ENCODE results near the gene SKAP1. TPM values are rescaled to one million over a fixed set of nuclear protein-coding genes. Genes with fewer than 3 reads are reported as not detected.

Gene SKAP1
- total RNA-seq, 2 donors from 2014 or later, result 65.0 to 98.0 TPM

DNA sequence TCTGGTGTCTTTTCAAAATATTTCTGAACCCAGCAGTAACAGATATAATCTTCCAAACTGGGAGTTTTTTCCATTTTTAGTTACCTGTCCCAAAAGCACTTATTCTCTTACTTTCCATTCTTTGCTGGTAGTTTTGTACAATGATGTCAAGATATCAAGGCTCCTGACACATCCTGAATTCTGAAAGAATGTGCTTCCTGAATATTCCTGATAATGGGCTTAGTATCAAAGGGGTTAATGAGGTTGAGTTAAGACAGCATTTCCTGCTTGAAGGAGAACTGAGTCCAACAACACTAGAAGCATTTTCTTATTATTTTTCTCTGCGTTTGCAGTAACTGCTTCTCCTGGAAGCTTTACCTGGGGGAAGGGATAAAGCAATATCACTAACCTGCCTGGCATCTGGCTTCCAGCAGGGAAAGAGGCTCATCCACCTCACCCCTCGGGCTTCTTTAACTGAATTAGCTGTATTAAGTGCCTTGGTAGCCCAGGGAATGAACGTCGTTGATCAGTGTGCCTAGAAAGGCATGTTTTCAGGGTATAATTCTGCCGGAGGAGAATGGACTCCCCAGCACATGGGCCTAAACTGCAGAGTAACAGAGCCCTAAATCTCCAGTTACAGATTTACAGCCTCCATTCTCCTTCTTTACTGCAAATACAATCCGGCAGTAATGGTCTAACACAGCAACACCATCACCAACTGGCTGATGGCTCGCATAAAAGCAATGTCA is 188.1 kb downstream of the SKAP1 start:
- H3K27ac Mint-ChIP-seq, result peak overlapping the region in 1 of 2 donors; percentile 70
- ATAC-seq (no peak), DNase-seq (ENCODE audit: low spot score in 2 of 2) (no peak)
- H3K9me3 Mint-ChIP-seq, result no peaks in the 10 kb centered on the region
- peaks cover 0 to 6% of the 10 kb centered on the region in 2 donors for H3K36me3 Mint-ChIP-seq

DNA sequence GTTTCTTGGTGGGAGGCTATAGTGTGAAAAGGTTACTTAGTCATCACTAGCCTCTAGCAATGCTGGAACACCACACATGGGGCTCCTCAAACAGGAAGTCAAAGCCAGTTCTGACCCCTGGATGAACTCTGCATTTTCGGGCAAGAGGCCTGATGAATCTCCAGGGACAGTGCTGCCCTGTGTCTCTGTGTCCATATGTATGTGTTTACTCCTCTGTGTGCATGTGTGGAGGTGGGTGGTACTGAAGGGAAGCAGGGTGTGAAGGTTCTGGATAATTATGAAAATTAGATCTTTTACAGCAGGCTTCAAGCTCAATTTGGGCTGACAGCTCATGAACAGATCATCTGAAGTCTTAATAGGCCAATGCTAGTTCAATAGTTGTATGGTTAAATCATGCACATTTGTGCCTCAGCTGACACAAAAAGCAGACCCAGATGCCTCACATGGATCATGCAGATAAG is 188.9 kb downstream of the SKAP1 start:
- peak; percentile 61 to 82 for ATAC-seq
- H3K27ac Mint-ChIP-seq, result peak overlapping the region in 1 of 2 donors; percentile 70
- no peak for DNase-seq (ENCODE audit: low spot score in 2 of 2)

DNA sequence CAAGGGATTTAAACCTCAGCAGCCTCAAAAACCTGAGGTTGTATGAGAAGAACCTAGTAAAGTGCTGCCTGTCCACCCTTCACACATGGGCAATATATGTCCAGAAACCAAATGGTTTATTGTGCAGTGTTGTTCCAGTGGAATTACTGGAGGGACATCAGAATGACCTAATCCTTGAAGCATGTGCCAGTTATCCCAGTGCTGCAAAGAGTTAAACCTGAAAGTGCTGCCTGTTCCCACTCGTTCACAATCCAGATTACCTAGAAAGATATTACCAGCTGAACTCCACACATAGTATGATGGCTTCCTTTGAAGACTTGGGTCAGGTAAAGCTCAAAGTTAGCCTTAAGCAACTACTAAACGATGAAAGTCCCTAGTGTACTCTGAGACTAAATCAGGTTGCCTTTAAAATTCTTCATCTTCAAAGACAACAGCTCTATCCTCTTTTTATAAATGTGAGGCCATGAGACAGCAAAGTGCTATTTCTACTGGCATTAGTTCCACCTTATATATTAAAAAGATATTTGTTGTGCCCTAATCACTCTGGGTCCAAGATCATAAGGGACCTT is 189.4 kb downstream of the SKAP1 start:
- Mint-ChIP-seq H3K27ac (peak overlapping the region in 1 of 2 donors; percentile 70), H3K9me3 (no peaks in the 10 kb centered on the region), H3K36me3 (peaks cover 0 to 6% of the 10 kb centered on the region in 2 donors)
- ATAC-seq, result no peak
- no peak for DNase-seq (ENCODE audit: low spot score in 2 of 2)

More for the DNA sequence above, 188.9 kb downstream of the SKAP1 start:
- H3K36me3 Mint-ChIP-seq, result peaks cover 0 to 6% of the 10 kb centered on the region in 2 donors
- H3K9me3 Mint-ChIP-seq, result no peaks in the 10 kb centered on the region

DNA sequence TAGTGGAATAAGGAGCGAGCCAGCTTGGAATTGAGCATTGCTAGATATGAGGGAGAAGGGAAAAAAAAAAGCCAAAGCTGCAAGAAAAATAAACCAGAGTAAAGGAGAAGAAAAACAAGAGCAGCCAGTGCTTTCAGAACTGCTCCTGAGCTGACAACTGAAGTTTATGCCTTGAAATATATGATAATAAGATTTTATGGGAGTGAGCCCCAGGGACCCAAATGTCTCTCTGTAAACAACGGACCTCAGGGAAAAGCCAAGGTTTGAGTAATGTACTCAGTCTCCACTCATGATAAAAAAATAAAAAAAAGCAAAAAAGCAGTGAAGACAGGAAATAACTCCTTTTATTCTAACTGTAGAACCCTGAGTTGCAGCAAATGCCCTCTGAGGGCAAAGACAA is 189.9 kb downstream of the SKAP1 start:
- H3K9me3 Mint-ChIP-seq, result no peaks in the 10 kb centered on the region
- ATAC-seq (no peak), DNase-seq (ENCODE audit: low spot score in 2 of 2) (no peak)
- peaks cover 0 to 6% of the 10 kb centered on the region in 2 donors for H3K36me3 Mint-ChIP-seq
- no peak overlapping the region for H3K27ac Mint-ChIP-seq

DNA sequence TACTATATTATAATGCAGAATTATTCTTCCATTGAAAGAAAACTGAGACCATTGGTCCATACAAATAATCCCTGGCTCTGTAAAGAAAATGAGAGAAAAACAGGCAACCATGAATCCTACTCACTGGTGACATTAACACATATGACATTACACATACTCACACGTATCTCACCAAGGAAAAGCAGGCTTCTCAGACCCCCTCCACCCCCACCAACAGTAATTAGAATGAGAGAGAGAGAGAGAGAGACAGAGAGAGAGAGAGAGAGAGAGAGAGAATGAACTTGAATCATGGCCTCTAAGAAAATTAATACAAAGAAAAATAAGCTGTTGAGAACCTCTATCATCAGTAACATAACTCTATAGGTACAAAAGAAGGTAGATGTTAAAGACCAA is 190.4 kb downstream of the SKAP1 start:
- Mint-ChIP-seq H3K27ac (peak overlapping the region in 1 of 2 donors; percentile 5), H3K36me3 (peaks cover 0 to 6% of the 10 kb centered on the region in 2 donors), H3K9me3 (no peaks in the 10 kb centered on the region)
- DNase-seq (ENCODE audit: low spot score in 2 of 2), result no peak
- ATAC-seq, result no peak

DNA sequence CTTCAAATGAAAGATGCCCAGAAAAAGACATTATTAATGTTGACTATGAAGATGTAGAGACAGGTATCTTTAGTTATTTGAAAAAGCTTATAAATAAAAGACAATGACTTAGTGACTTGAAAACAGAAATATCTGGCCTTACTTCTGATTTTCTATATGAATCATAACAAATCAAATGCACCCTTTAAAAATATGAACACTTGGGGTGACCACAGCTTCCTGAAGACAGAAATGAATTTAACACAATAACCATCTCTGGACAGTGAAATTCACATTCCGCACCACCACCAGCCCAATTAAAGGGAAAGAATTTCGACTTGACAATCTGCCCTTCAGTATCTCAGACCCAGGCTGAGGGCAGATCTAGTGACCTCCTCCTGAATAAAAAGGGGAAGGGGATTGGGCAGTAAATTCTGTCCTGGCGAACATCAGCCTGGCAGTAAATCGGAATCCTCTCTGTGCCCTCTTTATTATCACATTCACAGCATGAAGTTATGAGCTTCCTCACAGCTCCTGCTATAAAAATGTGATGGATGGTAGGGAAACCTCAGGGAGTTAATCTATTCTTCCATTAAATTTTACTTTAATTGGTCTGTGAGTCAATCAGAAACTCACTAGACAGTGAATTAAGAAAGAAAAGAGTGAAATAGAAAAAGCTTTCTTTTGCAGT is 190.9 kb downstream of the SKAP1 start:
- Mint-ChIP-seq H3K9me3 (no peaks in the 10 kb centered on the region), H3K36me3 (peaks cover 0 to 6% of the 10 kb centered on the region in 2 donors), H3K27ac (peak overlapping the region in 1 of 2 donors; percentile 5)
- DNase-seq (ENCODE audit: low spot score in 2 of 2) (no peak), ATAC-seq (no peak)

DNA sequence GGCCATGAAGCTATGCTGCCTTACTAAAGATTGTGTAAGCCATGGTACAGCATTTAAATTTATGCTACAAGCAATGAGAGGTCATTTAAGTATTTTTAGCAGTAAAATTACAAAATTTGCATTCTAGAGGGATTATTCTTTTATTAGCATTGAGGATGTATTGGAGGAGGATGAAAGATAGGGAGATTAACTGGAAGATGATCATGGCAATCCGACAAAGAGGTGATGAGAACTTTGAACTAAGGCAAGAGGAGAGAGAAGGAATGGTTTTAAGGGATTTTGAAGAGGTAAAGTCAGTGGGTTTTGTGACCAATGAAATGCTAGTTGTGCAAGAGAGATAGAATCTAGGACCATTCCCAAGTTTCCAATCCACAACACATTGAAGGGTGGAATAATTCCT is 192.6 kb downstream of the SKAP1 start:
- H3K36me3 Mint-ChIP-seq, result peaks cover 0 to 6% of the 10 kb centered on the region in 2 donors
- H3K9me3 Mint-ChIP-seq, result no peaks in the 10 kb centered on the region
- ATAC-seq (no peak), DNase-seq (ENCODE audit: low spot score in 2 of 2) (no peak)
- no peak overlapping the region for H3K27ac Mint-ChIP-seq

DNA sequence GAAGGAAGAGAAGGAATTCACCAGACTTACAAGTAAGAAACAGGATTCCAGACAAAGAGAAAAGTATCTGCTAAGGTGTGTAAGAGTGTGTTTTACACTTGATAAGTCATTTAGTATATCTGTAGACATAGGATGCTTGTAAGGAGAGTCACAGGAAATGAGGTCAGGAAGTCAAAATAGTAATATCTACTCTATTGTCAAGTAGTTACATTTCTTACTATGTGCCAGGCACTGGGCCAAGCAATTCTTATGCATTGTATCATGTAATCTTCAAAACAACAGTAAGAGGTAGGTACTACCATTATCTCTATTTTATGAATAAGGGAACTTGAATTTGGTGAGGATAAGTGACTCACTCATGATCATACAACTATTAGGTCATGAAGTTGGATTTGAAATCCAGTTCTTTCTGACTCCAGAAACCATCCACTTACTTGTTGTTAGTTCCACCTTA is 193.3 kb downstream of the SKAP1 start:
- H3K27ac Mint-ChIP-seq, result no peak overlapping the region
- ATAC-seq (peak in 1 of 2 donors; percentile 28), DNase-seq (ENCODE audit: low spot score in 2 of 2) (no peak)
- H3K9me3 Mint-ChIP-seq, result no peaks in the 10 kb centered on the region
- peaks cover 0 to 6% of the 10 kb centered on the region in 2 donors for H3K36me3 Mint-ChIP-seq

DNA sequence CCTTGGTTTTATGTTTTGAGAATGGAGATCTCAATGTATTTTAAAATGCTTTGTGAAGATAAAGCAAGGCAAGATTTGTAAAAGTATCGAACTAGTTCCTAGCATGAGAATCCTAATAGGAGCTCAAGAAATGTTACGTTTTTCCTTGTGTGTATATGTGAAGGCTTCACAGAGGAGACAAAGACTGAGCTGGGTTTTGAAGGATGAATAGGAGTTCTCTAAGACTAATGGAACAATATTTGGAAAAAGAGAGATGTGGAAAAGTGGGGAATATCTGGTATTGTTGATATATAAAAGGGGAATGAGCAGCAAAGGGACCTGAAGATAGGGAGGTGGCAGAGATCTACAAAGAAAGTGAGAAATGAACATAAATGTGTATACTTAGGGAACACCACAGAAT is 195.1 kb downstream of the SKAP1 start:
- no peak for ATAC-seq
- H3K27ac Mint-ChIP-seq, result peak overlapping the region in 1 of 2 donors; percentile 6
- H3K9me3 Mint-ChIP-seq, result no peaks in the 10 kb centered on the region
- peaks cover 0 to 6% of the 10 kb centered on the region in 2 donors for H3K36me3 Mint-ChIP-seq
- no peak for DNase-seq (ENCODE audit: low spot score in 2 of 2)

DNA sequence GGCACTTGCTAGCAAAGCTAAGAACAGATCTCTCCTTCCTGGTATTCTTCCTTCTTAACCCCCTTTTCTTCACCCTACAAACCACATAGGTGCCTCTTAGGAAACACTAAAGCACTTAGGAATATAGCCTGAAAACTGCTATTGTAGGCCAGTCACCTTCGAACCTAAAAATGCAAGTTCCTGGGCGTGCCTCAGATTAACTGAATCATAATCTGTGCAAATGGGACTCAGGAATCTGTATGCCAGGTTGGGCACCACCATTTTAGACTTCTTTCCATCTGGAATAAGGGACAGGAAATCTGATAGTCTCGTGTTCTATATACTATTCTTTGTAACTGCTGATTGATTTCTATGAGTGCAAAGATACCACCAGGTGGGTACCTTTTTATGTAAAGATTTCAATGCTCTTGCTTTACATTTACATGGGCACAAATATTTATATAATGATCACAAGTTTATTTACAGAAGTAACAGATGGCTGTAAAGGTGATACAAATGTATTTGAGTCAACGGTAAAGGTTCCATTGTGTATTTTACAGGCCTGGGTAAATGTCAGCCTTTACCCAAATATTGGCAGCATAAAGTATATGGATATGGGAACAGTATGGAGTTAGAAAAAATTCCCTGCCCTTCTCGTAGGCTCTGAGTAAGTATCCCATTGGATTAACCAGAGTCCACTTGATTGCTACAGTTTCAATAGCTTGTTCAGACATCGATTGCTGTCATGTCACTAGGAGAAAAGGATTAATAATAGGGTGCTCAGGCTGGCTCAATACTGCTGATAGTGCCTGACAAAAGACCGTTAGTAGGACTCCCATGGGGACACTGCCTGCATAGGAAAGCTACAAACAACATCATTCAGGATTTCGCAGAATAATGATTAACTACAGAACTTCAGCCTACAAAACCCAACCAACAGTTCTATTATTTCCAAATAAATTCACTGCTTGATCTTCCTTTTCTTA is 197.7 kb downstream of the SKAP1 start:
- Mint-ChIP-seq H3K9me3 (no peaks in the 10 kb centered on the region), H3K36me3 (peaks cover 0 to 1% of the 10 kb centered on the region in 2 donors), H3K27ac (no peak overlapping the region)
- no peak for DNase-seq (ENCODE audit: low spot score in 2 of 2)
- no peak for ATAC-seq

DNA sequence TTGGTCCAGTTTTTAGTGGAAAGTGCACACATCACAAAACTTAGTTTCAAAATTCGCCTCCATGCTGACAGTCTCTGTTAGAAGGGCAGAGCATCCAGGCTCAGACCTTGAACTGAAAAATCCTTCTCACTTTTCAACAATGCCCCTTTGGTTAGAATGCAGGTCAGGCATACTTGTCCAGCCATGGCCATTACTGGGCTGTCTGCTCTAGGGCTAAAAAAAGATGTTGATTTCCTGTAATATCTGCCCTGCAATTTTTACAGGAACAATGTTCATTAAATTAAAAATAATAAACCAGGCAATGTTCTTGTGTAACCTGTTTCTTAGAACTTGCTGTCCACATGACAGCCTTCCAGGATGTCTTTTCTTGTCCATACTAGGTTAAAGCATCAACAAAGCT is 200.1 kb downstream of the SKAP1 start:
- DNase-seq (ENCODE audit: low spot score in 2 of 2), result no peak
- ATAC-seq, result no peak
- H3K27ac Mint-ChIP-seq, result peak overlapping the region in 1 of 2 donors; percentile 36
- H3K9me3 Mint-ChIP-seq, result no peaks in the 10 kb centered on the region
- no peaks in the 10 kb centered on the region for H3K36me3 Mint-ChIP-seq

DNA sequence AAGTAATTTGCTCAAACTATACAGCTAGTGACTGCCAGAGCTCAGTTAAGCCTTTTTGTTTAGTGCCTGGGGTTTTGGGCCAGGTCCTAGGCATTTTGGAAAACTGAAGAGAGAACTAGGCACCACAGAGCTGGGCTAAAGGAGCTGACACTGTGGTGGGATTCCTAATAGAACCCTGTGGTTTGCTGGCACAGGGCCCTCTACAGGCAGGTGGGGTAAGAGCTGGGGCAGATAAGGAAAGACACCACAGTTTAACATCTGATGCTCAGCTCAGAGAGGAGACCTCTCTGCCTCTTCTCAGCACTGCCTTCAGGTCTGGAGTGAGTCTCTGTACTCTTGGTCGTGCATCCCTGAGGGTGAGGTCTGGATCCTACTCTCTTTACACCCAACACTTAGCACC is 201.3 kb downstream of the SKAP1 start:
- no peak overlapping the region for H3K27ac Mint-ChIP-seq

DNA sequence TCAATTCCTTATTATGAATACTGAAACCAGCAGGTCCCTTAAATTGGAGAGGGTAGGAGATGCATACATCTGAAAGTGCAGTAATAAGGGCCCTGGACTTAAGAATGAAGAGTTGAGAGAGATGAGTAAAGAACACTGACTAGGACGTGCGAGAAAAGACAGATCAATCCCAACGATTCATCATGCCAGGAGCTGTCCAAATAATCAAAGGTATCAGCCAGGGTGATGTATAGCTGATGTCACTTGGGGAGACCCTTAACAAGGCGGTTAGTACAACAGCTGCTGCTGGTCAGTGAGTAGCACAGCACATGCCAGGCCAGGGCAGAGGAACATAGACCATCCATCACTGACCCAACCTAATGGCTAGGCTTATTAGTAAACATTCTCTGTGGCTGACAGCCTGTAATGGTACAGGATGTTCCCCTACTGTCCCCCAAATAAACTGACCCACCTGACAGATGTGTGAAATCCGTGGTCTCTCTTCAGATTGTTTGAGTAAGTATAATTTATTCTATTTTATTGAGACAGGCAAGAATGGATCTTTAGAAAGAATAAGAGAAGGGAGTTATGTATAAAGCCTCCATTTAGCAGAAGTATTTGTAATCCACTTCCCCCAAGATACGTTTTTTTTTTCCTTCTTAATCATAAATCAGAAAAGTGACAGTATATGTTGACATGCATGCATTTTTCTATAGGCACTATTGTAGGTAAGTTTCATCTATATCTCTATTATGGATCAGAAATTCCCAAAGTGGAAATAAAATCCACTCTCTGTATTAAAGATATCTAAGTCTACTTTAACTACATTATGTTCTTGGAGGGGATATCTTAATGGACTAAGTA is 204.1 kb downstream of the SKAP1 start:
- Mint-ChIP-seq H3K9me3 (no peaks in the 10 kb centered on the region), H3K27ac (peak overlapping the region in 1 of 2 donors; percentile 29), H3K36me3 (no peaks in the 10 kb centered on the region)
- DNase-seq (ENCODE audit: low spot score in 2 of 2) (no peak), ATAC-seq (no peak)

More for the DNA sequence above, 201.3 kb downstream of the SKAP1 start:
- ATAC-seq (no peak), DNase-seq (ENCODE audit: low spot score in 2 of 2) (no peak)
- H3K36me3 Mint-ChIP-seq, result no peaks in the 10 kb centered on the region
- no peaks in the 10 kb centered on the region for H3K9me3 Mint-ChIP-seq

DNA sequence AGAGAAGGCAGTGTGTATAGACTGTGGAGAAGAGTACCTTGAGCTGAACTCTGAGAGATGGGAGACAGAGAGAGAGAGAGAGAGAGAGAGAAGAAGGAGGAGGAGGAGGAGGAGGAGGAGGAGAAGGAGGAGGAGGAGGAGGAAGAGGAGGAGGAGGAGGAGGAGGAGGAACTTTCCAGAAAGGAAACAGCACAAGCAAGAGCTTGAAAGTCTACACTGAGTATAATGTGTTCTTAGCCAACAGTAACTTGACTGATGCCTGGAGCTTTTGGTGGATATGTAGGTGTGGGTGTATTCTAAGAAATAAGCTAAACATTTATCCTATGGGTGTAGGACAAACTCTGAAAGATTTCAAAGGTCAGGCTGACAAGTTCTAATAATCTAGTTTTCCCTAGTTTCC is 206.1 kb downstream of the SKAP1 start:
- Mint-ChIP-seq H3K9me3 (no peaks in the 10 kb centered on the region), H3K27ac (no peak overlapping the region), H3K36me3 (no peaks in the 10 kb centered on the region)
- DNase-seq (ENCODE audit: low spot score in 2 of 2), result no peak
- no peak for ATAC-seq

DNA sequence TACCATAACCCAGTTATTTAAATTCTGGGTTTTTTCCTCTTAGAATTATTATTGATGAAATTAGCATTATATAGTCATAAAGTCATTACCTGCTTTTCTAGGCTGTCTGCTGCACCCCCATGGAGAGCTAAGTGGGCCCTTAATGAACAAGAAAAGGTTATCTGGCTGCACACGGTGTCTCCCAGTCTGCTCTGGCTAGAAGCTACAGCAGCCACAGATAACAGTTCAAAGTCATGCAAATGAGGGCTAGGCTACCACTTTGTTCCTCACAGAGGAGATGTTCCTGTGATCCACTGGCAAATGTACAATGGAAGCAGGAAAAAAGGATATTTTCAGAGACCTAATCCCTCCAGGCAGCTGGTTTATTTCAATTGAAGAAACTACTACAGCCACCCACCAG is 210.4 kb downstream of the SKAP1 start:
- no peak overlapping the region for H3K27ac Mint-ChIP-seq
- no peaks in the 10 kb centered on the region for H3K36me3 Mint-ChIP-seq
- H3K9me3 Mint-ChIP-seq, result no peaks in the 10 kb centered on the region
- ATAC-seq, result no peak
- DNase-seq (ENCODE audit: low spot score in 2 of 2), result no peak
